NCI-H774 (cell line): Measurements from ENCODE around the gene PUS1.
"Not testable (repeated sequence)": the region's sequence is repeated elsewhere in the genome, so short reads cannot be mapped to it uniquely, and the experiment has no call there.

Experiments used
- DNase-seq: peaks from one replicate; lab custom pipeline; 2025; lab: John Stamatoyannopoulos, UW

Gene PUS1

DNA sequence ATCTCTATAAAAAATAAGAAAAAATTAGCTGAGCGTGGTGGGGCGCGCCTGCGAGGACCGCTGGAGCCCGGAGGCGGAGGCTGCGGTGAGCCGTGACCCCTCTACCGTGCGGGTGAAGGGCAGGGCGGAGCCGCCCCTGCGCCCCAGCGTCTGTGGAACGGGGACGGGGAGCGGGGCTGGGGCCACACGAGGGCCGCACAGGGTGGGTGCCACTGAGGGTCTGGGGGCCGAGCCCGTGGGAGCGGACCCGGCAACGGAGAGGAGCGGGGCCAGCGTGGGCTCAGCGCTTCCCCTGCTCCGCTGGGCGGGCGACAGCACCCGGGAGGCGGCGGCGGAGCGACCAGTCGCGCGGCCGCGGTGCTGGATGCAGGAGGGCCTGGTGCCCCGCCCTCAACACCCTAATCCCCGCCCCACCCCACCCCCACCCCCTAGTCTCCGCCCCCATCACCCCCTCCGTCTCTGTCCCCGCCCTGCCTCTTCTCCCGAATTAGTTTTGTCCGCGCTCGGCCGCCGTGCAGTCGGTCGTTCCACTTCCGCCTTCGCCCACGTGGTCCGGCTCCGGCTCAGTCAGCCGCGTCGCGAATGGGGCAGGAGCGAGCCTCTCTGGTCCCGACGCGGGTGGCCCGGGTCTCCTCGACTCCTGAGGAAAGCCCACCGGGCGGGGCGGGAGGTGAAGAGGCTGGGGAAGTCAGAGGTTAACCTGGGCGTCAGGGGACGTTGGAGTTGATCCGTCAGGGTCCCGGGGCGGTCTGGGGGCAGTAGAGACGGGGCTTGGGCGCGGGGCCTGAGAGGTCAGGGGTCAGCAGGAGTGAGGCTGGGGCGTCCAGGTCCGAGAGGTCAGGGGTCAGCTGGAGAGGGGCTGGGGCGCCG, at the start of gene PUS1:
Gene PUS1, plus strand, starts transcription at position 566 of the 870 bp plus-strand sequence. CDS start 447 bp downstream, outside the sequence.
- peak; percentile 95 for DNase-seq

DNA sequence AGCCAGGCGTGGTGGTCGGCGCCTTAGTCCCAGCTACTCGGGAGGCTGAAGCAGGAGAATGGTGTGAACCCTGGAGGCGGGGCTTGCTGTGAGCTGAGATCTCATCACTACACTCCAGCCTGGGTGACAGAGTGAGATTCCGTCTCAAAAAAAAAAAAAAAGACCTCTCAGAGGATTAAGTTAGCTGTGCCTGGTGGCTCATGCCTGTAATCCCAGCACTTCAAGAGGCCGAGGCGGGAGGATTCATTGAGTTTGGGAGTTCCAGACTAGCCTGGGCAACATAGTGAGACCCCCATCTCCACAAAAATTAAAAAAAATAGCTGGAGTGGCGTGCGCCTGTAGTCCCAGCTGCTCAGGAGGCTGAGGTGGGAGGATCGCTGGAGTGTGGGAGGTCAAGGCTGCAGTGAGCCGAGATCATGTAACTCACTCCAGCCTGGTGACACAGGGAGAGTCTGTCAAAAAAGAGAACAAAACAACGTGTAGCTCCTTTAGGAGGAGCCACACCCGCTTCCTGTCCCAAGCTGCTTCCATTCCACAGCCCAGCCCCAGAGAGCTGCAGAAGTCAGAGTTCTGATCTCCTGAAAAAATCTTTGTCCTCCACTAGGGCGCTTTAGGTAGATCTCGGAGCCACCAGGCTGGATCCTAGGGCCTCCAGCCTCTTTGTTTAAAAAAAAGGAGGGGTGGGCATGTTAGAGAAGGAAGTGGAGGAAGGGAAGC, 46.1 kb upstream of the PUS1 start:
- no peak for DNase-seq

DNA sequence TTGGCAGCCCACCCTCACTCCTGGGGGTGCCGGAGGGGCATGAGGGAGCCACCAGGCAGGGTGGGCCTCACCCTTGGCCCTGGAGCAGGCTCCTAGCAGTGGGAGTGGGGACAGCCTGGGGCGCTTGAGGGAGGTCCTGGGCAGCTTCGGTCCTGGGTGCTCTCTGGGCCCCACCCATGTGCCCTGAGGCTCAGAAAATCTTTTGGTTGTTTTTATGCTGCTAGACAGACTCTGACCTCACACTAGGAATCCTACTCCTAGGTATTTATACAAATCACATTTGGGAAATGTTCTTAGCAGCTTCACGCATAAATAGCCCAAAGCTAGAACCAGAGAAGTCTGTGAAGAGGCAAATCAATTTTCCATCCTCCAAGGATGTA, 45.6 kb upstream of the PUS1 start:
- DNase-seq = no peak

DNA sequence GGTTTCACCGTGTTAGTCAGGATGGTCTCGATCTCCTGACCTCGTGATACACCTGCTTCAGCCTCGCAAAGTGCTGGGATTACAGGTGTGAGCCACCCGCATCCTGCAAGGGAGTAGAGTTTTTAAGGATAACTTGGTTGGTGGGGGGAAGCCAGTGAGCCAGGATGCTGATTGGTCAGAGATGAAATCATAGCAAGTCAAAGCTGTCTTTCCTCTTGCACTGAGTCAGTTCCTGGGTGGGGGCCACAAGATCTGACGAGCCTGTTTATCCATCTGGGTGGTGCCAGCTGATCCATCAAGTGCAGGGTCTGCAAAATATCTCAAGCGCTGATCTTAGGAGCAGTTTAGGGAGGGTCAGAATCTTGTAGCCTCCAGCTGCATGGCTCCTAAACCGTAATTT, 44.0 kb upstream of the PUS1 start:
- not testable (repeated sequence) for DNase-seq

DNA sequence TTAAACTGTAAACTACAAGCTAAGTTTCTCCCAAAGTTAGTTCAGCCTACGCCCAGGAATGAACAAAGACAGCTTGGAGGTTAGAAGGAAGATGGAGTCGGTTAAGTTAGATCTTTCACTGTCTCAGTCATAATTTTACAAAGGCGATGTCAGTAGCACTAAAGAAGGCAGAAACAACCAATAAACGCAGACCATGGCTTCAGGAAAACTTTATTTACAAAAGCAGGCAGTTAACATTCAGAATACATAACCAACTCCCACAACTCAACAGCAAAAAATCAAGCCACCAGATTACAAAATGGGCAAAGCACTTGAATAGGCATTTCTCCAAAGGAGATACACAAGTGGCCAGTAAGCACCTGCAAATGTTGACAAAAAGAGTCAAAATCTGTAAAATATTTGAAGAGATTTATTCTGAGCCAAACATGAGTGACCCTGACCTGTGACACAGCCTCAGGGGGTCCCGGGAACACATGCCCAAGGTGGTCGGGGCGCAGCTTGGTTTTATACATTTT, 43.5 kb upstream of the PUS1 start:
- no peak for DNase-seq

DNA sequence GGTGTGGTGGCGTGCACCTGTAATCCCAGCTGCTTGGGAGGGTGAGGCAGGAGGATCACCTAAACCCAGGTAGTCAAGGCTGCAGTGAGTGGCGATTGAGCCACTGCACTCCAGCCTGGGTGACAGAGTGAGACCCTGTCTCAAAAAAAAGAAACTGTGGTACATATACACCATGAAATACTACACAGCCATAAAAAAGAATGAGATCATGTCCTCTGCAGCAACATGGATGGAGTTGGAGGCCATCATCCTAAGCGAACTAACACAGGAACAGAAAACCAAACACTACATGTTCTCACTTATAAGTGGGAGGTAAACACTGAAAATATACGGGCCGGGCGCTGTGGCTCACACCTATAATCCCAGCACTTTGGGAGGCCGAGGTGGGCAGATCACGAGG, 37.4 kb upstream of the PUS1 start:
- DNase-seq = not testable (repeated sequence)

DNA sequence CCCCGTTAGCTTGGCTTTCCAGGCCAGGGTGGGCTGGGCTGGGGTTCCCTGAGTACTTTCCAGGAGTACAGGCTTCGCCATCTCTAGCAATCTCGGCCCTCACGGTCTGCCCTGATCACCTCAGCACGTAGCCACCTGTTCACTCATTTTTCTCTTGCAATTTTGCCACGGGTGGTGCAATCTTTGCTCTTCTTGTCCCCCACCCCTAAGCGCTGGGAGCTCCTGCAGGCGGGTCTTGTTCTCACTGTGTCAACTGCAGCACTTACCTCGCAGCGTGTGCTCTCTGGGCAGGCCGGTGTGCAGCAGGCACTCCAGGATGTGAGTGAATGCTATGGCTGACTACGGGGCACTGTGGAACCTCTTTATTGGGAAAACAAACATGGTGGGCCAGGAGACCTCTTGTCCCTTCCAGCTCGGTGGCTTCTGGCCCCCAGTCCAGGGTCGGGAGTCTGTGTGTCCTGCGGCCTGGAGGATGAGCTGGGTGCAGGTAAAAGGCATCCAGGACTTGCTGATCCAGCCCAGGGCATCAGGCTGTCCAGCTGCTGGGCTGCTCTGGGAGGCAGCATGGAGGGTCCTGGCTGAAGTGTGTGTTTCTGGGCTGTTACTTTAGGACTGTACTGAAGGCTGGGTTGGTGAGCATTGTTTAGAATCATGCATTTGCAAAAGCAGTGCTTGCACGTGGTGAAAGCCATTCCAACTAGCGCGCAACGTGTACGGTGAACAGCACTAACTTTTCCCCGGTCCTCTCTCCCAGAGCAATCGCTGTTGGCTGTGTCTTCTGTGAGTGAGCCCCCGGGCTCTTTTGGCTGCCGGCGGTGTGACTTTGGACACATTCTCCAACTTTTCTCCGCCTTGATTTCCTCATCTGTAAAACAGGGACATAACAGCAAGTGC, 36.1 kb upstream of the PUS1 start:
- DNase-seq = no peak

DNA sequence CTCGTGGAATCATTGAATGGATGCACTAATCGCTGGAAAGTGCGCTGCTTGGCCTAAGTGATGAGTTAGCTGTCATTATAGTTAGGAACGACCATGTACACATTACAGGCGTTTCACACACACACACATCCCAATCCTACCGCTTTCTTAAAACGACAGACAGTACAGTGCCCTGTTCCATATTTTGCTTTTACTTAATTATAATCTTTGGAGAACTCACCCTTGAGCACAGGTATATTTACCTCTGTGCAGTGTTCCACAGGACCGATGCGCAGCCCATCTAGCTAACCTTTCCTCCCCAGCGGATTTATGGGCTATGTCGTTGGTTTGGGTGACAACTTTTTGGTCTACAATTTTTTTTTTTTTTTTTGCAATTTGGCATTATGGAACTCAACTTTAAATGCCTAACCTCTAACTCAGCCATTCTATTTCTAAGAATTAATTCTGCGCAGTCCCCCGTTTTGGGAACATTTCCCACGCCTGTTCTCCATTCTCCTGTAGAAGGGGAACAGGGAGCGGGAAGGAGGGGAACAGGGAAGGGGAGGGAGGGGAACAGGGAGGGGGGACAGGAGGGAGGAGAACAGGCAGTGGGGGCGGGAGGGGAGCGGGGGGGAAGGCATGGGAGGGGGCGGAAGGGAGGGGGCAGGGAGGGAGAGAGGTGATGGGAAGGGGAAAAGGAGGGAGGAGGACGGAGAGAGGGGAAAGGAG, 35.3 kb upstream of the PUS1 start:
- no peak for DNase-seq

DNA sequence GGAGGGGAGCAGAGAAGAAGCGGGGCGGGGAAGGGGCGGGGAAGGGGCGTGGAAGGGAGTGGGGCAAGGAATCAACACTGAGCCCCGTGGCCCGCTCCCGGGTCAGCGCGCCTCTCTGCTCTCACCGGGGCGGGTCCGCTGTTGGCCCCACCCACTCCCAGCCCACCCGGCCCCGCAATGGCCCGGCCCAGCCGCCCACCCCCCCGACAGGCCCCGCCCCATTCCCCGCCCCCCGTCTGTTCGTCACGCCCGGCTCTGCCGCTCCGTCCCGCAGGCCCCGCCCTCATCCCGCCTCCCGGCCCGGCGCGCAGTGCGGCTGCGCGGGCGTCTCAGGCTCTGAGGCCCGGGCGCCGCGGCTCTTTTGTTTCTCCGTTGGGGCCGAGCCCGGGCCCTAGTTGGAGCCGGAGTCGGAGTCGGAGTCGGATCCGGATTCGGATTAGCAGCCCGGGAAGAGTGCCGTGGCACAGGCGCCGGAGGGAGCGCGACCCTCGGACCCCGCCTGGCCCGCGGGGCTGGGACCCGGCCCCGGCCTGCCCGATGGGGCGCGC, 34.7 kb upstream of the PUS1 start, which contains the start of gene ULK1:
Gene ULK1, plus strand, starts transcription at position 310 of the 548 bp plus-strand sequence. CDS start 380 bp downstream, outside the sequence.
- DNase-seq = peak; percentile 92

DNA sequence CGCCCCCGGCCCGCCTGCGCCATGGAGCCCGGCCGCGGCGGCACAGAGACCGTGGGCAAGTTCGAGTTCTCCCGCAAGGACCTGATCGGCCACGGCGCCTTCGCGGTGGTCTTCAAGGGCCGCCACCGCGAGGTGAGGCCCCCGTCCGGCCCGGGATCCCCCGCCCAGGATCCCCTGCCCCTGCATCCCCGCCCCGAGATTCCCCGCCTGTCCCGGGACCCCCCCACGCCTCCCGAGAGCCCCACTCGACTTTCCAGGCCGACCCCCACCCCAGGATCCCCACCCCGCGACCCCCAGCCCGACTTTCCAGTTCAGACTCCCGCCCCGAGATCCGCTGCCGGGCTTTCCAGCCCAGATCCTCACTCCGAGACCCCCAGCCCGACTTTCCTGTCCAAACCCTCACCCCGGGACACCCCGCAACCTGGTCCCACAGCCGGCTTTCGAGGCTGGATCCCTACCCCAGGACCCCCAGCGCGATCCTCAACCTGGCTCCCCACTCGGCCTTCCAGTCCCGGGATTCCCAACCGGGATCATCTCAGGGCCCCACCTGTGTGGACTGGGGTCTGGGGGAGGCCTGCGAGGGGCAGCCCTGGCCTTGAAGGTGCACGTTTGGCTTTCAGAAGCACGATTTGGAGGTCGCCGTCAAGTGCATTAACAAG, 34.0 kb upstream of the PUS1 start:
- DNase-seq = no peak

DNA sequence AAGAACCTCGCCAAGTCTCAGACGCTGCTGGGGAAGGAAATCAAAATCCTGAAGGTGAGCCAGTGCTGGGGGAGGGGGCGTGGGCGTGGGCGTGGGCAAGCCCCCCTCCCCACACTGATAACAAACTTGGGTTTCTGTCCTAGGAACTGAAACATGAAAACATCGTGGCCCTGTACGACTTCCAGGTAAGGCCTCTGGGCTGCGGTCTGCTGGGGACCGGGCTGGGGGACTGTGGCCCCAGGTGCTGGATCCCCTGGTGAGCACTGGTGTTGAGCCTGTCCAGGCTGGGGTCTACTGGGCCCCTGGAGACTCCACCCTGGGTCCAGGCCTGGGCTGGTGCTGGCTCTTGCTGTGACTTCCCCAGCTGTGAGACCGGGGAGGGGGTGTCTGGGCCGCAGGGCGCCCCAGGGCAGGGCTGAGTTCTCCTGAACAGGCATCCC, 33.4 kb upstream of the PUS1 start:
- DNase-seq = no peak

DNA sequence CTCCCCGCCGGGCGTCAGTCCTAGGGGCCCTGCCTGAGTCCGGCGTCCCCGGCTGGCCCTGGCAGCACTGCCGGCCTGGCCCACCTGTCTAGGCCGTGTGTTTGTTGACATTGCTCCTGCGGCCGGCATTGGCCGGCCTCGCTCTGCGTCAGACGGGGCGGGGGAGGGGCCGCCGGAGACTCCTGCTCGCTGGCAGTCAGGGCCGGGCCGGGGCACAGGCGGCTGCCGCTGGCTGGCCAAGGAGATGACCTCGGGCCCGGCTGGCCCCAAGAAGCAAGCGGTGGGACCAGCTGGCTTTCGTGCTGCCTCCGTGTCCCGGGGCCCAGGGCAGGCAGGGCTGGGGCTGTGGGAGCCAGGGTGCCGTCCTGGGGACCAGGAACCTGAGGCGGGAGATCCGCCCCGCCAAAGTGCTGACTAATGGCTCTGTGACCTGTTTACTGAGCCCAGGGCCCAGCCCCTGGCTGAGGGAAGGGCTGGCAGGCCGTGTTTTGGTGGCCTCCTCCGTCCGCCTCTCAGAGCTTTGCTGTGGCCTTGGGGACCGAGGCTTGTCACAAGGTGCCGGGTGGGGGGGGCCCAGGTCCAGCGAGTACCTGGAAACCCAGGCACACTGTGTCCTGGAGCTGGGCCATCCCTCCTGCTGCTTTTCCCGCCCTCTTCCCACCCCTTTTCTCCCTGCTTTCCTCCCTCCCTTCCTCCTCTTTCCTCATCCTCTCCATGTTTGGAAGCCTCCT, 32.8 kb upstream of the PUS1 start:
- peak; percentile 90 for DNase-seq

DNA sequence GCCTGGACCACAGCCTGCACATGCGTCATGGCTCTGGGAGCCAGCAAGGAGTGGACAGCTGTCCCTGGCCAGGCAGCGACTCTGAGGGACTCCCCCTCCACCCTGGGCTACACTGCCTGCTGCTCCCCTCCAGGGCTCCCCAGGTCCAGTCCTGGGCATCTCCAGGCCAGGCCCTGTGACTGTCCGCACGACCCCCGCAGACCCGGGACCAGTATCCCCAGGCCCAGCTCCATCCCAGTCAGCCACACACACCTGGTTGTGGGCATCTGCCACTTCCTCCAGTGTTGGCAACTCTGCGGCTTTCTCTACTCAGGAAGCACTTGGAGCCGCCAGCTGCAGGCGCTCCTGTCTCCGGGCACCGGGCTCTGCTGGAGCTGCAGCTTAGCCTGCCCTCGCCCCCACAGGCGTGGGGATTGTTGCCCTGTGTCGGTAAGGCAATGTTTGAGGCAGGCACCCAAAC, 32.2 kb upstream of the PUS1 start:
- DNase-seq = no peak

DNA sequence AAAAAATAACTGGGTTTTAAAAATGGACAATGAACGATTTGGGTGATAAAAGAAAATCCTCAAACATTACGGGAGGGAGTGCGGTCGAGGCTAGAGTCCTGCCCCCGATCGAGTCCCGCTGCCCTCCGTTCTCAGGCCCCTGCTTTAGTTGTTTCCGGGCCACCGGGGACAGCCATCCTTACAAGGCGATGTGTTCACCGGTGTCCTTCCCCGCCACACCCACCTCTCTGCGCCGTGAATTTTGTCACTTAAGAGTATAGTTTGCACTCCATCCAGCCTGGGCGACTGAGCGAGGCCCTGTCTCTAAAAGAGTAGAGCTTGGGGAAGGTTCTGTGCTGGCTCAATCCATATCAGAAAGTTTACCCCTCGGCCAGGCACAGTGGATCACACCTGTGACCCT, 31.8 kb upstream of the PUS1 start:
- no peak for DNase-seq

DNA sequence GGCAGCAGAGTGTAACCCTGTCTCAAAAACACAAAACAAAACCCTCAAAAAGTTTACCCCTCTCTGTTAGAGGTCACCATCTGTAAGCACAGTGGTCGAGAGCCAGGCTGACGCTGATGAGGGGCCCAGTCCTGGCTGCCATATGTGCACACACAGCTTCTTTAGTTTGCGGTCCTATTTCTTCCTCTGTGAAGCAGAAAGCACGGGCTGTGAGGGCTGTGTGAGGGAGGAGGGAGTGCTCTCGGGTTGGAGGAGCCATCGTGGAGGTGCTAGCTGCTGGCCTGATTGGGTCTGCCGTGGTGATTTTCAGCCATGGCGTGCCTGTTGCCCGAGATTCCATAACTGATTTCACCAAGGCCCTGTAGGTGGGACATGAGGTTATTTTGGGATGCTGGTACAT, 31.2 kb upstream of the PUS1 start:
- no peak for DNase-seq

DNA sequence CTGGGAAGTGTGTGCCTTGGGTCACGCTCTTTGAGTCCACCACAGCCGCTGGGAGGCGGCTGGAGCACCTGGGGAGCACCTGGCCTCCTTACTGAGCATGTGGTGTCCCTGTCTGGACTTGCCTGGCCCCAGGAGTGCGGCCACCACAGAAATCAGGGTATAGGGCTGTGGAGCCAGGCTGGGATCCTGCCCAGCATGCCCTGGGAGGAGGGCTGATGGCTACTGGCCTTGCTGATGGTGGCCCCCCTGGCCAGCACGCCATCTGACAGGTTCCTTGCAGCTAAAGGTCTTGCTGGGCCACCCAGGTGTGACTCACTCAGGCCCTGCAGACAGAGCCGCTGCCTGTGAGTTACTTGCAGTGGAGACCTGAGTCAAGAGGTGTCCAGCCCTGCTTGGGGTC, 28.7 kb upstream of the PUS1 start:
- no peak for DNase-seq

DNA sequence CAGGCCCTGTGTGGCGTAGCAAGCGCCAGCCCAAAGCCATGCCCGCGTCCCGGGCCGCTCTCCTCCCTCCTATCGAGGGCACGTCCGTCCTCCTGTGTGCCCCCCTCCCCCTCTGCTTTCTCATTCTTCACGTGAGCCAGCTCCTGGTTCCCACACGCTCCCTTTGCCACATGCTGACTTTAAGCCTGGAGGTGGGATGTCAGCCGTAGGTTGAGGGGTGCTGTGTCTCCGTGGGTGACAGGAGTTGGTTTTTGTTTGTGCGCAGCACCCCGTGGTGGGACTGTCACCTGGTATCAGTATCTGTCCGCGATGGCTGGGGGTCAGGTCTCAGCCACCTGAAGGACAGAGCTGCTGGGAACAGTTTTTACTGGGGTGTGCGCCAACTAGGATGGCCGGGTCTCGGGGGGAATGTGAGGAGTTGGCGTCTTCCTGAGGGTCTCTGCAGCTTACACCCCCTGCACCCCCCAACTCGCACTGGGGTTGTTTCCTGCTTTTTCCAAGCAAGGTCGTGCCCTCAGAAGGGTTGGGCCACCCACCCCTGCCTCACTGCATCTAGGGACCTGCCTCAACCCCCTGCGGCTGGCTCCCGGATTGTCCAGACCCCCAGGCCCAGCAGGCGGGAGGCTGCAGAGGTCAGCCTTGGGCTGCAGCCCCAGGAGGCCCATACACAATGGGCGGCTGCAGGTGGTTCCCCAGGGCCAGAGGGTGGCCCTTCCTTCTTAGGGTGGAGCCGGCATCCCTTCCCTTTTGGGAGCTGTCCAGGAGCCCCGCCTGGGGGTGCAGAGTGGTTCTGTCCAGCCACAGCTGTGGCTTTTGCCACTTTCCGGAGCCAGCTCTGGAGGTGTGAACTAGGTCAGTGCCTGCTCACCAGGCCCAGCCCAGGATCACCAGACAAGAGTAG, 27.4 kb upstream of the PUS1 start:
- DNase-seq = no peak
